ENCODE measurements around the gene RAB44. TPM values are rescaled to one million over a fixed set of nuclear protein-coding genes. Genes with fewer than 3 reads are reported as not detected.

RAB44 gene
- total RNA-seq, 4 donors from 2014 or later = 0.14 to 1.1 (median 0.46) TPM

DNA sequence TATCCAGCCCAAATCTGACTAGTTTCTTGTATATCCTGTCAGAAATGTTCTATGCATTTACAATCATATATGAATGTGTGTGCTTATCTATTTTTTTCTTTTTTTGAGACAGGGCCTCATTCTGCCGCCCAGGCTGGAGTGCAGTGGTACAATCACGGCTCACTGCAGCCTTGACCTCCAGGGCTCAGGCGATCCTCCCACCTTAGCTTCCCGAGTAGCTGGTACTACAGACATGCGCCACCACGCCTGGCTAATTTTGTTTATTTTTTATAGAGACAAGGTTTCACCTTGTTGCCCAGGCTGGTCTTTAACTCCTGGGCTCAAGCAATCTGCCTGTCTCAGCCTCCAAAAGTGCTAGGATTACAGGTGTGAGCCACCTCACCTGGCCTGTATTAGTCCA lies 3.0 kb upstream of the RAB44 start:
- no peaks in the 10 kb centered on the region for H3K36me3 ChIP-seq
- in situ Hi-C loops (cut with MboI; ENCODE audit: low pct_ligation_motif_present in 1 of 4, low pct_unique_long_range_greater_than_20kb in 1 of 4, low sequenced_read_pairs in 3 of 4) = no loop called here
- intact Hi-C loops (cut with DNase I; ENCODE audit: low total_unique reads) = no loop called here

DNA sequence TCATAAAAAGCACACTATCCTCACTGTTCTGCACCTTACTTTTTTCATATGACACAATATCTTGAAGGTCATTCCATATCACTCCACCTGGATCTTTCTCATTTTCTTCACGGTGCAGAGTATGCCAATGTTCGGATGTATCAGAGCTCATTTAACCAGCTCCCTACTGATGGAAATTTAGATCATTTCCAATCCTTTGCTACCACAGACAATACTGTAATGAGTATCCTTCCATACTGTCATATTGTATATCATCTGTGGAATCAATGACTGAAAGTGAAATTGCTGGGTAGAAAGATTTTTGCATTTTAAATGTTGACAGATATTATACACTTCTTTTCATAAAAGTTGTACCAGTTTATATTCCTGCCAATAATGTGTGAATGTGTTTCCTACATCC lies 2.2 kb upstream of the RAB44 start:
- 60 to 80% methylated on average over 2 of the region's 2 CpGs for WGBS, 2 donors (ENCODE audit: low coverage in 1 of 2)
- in situ Hi-C loops (cut with MboI; ENCODE audit: low pct_ligation_motif_present in 1 of 4, low pct_unique_long_range_greater_than_20kb in 1 of 4, low sequenced_read_pairs in 3 of 4) = no loop called here

More for the DNA sequence above, 3.0 kb upstream of the RAB44 start:
- WGBS, 2 donors (ENCODE audit: low coverage in 1 of 2) = 79 to 88% methylated on average over 6 of the region's 6 CpGs
- Histone ChIP-seq H3K4me3 (no peak overlapping the region), H3K4me1 (peaks cover 0 to 12% (median 7%) of the 10 kb centered on the region in 4 donors), H3K27ac (no peak overlapping the region), H3K9me3 (no peaks in the 10 kb centered on the region), H3K27me3 (no peaks in the 10 kb centered on the region)
- DNase-seq = no peak
- TF ChIP-seq POLR2A (IDR thresholded peaks at IDR 0.05) (no peak), EP300 (IDR thresholded peaks at IDR 0.05; ENCODE audit: low read depth) (no peak), POLR2AphosphoS5 (IDR thresholded peaks at IDR 0.05) (no peak)
- TF ChIP-seq, protein P1, sequence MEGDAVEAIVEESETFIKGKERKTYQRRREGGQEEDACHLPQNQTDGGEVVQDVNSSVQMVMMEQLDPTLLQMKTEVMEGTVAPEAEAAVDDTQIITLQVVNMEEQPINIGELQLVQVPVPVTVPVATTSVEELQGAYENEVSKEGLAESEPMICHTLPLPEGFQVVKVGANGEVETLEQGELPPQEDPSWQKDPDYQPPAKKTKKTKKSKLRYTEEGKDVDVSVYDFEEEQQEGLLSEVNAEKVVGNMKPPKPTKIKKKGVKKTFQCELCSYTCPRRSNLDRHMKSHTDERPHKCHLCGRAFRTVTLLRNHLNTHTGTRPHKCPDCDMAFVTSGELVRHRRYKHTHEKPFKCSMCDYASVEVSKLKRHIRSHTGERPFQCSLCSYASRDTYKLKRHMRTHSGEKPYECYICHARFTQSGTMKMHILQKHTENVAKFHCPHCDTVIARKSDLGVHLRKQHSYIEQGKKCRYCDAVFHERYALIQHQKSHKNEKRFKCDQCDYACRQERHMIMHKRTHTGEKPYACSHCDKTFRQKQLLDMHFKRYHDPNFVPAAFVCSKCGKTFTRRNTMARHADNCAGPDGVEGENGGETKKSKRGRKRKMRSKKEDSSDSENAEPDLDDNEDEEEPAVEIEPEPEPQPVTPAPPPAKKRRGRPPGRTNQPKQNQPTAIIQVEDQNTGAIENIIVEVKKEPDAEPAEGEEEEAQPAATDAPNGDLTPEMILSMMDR (IDR thresholded peaks at IDR 0.05) = no peak

DNA sequence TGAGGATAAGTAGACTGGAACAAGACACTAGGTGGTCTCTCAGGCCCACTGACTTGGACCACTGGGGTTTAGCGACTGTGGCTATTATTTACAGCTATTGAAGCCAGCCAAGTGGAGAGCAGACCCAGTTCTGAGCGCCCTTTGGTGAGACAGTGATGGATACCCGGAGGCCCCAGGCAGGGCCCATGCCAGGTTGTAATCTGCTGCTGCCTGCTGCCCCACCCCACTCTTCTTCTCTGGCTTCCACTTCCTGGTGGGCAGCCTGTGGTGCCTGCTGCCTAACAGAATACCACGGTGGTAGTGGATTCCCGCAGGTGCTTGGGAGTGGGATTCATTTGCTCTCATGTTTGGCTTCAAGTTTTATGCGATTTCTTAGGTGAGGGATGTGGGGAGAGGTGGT lies 570 bp downstream of the RAB44 start:
- intact Hi-C loops (cut with DNase I; ENCODE audit: low total_unique reads) (no loop called here), in situ Hi-C loops (cut with MboI; ENCODE audit: low pct_ligation_motif_present in 1 of 4, low pct_unique_long_range_greater_than_20kb in 1 of 4, low sequenced_read_pairs in 3 of 4) (no loop called here)
- TF ChIP-seq POLR2AphosphoS5 (IDR thresholded peaks at IDR 0.05) (no peak), EP300 (IDR thresholded peaks at IDR 0.05; ENCODE audit: low read depth) (no peak), POLR2A (IDR thresholded peaks at IDR 0.05) (no peak)
- TF ChIP-seq, protein P1 (IDR thresholded peaks at IDR 0.05) = no peak
- no peak overlapping the region for H3K27ac ChIP-seq
- no peaks in the 10 kb centered on the region for H3K36me3 ChIP-seq
- WGBS, 2 donors (ENCODE audit: low coverage in 1 of 2) = 97% methylated on average over 6 of the region's 6 CpGs; no CpG with 5 or more reads in 1 of the 2 donors
- no peaks in the 10 kb centered on the region for H3K27me3 ChIP-seq
- H3K4me3 ChIP-seq = no peak overlapping the region
- no peak for DNase-seq
- H3K9me3 ChIP-seq = no peaks in the 10 kb centered on the region
- no peaks in the 10 kb centered on the region for H3K4me1 ChIP-seq

More for the DNA sequence above, 2.2 kb upstream of the RAB44 start:
- no peaks in the 10 kb centered on the region for H3K27me3 ChIP-seq
- DNase-seq = no peak
- no peak overlapping the region for H3K27ac ChIP-seq
- TF ChIP-seq, protein P1 (IDR thresholded peaks at IDR 0.05) = no peak
- TF ChIP-seq POLR2A (IDR thresholded peaks at IDR 0.05) (no peak), POLR2AphosphoS5 (IDR thresholded peaks at IDR 0.05) (no peak), EP300 (IDR thresholded peaks at IDR 0.05; ENCODE audit: low read depth) (no peak)
- intact Hi-C loops (cut with DNase I; ENCODE audit: low total_unique reads) = no loop called here
- peaks cover 0 to 12% (median 7%) of the 10 kb centered on the region in 4 donors for H3K4me1 ChIP-seq
- no peak overlapping the region for H3K4me3 ChIP-seq
- H3K9me3 ChIP-seq = no peaks in the 10 kb centered on the region
- no peaks in the 10 kb centered on the region for H3K36me3 ChIP-seq

DNA sequence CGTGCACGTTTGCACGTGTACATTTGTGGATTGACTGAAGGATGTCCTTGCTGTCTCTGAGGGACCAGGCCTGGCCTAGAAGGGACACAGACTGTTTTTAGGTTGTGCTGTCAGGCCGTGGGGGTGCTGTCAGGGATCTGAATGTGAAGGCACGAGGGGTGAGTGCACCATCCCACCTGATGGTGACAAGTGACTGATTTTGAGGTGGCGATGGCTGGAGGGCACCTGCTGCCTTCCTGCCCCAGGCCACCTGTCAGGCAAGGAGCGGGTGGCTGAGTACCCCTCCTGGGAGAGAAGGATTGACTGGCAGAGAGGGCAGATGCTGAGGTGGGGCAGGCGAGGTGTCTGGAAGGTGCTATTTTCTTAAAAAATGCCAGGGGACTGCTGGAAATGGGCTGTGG lies 1.2 kb downstream of the RAB44 start:
- no peak for DNase-seq
- intact Hi-C loops (cut with DNase I; ENCODE audit: low total_unique reads) (no loop called here), in situ Hi-C loops (cut with MboI; ENCODE audit: low pct_ligation_motif_present in 1 of 4, low pct_unique_long_range_greater_than_20kb in 1 of 4, low sequenced_read_pairs in 3 of 4) (no loop called here)
- H3K27me3 ChIP-seq = no peaks in the 10 kb centered on the region
- TF ChIP-seq, protein P1 (IDR thresholded peaks at IDR 0.05) = no peak
- no peak for TF ChIP-seq POLR2A (IDR thresholded peaks at IDR 0.05)
- TF ChIP-seq EP300 (IDR thresholded peaks at IDR 0.05; ENCODE audit: low read depth) = no peak
- TF ChIP-seq POLR2AphosphoS5 (IDR thresholded peaks at IDR 0.05) = no peak
- no peaks in the 10 kb centered on the region for H3K4me1 ChIP-seq
- H3K9me3 ChIP-seq = no peaks in the 10 kb centered on the region
- 81 to 85% methylated on average over 5 to 8 of the region's 8 CpGs for WGBS, 2 donors (ENCODE audit: low coverage in 1 of 2)
- H3K36me3 ChIP-seq = no peaks in the 10 kb centered on the region
- no peak overlapping the region for H3K4me3 ChIP-seq
- no peak overlapping the region for H3K27ac ChIP-seq
